ENCODE data around the gene MACROH2A2.
"Not testable (repeated sequence)": the region's sequence is repeated elsewhere in the genome, so short reads cannot be mapped to it uniquely, and the experiment has no call there.

MACROH2A2 gene

GRCh38 chr10:70132098-70133029, 79.7 kb downstream of the MACROH2A2 start, which contains the start of gene AIFM2:
AIFM2 (minus strand) TSS chr10:70132825; CDS start chr10:70124084, 8,741 bp downstream.
- peak; percentile 76 for DNase-seq

- no peak for DNase-seq
Measured at GRCh38 chr10:70135046-70135445, 82.4 kb downstream of the MACROH2A2 start.

DNA sequence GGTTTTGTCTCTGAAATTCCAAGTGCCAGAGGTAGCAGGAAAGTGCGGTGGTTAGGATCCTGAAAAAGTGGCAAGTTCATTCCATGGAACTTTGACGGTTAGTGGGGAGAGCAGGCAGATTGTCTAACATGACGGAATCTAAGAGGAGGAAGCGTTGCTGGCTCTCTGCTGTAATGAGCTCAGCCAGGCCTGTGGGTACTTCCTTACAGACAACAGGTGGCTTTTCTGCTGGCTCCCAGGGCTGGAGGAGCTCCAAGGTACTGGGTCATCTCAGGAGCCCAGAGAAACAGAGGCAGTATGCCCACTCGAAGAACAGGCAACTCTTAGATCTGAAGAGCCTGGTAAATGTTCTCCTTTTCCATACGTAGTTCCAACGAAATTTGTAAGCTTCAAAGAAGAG, 83.0 kb downstream of the MACROH2A2 start:
- no peak for DNase-seq

DNA sequence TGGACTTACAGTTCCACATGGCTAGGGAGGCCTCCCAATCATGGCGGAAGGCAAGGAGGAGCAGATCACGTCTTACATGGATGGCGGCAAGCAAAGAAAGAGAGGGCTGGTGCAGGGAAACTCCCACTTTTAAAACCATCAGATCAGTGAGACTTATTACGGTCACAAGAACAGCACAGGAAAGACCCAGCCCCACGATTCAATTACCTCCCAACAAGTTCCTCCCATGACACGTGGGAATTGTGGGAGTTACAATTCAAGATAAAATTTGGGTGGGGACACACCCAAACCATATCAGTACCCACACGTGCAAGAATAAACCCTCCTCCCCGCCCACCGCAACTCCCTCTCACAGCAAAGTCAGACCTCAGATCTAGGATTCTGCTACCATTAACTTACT, 84.5 kb downstream of the MACROH2A2 start:
- no peak for DNase-seq

DNA sequence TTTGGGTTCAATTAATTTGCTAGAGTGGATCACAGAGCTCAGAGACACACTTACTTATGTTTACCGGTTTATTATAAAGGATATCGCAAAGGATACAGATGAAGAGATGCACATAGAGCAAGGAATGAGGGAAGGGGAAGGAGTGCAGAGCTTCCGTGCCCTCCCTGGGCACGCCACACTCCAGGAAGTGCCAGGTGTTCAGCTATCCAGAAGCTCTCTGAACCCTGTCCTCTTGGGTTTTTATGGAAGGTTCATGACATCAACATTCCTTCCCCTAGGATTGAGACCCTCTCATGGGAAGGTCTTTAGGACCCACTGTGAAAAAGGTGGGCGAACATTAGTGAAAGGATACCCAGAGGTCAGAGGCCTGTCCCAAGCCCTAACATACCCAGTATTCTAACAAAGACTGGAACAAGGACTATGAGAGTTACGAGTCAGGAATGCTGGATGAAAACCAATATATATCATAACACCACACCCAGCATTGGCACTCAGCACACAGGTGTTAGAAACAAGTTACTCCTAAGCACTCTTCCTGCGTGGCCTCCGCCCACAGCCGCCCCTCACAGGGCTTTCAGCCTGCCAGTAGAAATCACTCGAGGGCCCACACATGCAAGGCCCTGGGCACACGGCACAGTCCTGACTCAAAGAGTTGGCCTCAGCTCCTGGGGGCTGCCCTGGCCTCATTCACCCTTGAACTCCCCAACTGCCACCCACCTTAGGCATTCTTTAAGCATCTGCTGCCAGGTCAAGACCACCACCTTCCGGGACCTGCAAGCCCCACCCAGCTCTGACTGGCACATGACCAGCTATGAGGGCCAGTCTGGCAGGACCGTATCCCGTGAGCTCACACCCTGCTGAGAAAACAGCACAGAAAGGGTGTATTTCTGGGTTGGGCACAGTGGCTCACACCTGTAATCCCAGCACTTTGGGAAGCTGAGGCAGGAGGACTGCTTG, 85.6 kb downstream of the MACROH2A2 start:
- DNase-seq, result no peak

DNA sequence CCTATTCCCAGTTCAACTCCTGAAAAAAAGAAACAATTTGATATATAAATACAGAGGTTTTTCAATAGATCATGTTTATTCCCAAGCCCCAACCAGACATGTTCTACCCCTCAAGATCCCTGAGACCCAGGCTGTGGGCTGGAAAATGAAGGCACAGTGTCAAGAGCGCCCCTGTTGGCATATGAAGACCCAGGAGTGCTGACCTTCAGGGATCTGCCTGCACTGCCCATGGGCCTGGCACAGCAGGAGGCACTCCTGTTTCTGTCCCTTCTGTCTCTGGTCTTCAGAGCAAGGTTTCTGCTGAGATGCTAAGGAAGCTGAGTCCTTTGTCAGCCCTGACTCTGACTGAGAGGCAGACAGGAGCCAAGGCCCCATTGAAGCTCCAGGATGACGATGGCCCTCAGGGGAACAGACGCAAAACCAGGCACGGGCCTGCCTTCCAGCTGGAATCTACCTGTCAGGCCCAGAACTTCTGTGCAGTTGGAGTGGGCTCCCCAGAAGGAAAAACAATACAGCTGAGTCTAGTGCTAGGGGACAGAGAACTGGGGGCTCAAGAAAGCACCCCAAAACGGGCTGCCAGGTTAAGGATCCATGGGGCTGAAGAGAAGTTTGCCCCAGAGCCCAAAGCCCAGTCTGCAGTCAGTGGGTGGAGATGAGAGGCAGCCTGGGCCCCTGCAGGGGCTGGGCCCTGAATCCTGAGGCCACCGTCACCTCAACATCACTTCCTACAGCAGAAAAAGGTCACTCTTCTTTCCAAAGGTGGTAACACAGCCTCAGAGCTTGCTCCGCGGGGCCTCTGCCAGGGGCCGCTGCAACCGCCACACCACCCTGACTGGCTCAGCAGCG, 86.7 kb downstream of the MACROH2A2 start:
- no peak for DNase-seq

GRCh38 chr10:70139997-70140250, 87.3 kb downstream of the MACROH2A2 start:
- no peak for DNase-seq

DNA sequence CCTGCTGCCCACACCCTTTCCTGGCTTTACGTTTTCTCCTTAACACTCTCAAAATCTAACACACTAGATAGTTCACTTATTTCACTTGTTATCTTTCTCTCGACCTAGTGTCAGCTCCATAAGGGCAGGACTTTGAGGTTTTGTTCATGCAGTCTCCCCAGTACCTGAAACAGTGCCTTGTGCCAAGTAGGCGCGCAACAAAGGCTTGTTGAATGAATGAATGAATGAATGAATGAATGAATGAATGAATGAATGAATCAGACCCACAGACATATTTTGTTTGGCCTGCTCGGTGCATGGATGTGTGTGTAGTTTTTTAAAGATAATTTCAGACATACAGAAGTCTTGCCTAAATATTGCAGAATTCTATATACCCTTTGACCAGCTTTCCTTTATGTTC, 87.7 kb downstream of the MACROH2A2 start:
- DNase-seq, result no peak

DNA sequence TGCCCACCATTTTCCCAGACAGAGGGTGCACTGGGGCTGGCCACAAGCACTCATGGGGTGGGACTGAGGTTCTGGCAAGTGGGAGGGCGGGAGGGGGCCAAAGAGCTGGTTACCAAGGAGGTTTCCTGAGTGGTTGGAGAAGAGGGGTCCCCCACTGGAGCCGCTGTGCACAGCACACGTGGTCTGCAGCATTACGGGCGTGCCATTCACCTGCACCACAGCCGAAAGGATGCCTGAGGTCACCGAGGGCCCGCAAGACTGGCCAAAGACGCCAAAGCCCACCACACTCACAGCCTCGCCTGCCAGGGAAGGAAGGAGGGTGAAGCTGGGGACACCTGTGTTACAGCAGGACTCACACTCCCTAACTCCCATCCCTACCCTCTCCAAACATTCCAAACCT, 89.9 kb downstream of the MACROH2A2 start:
- DNase-seq, result no peak

DNA sequence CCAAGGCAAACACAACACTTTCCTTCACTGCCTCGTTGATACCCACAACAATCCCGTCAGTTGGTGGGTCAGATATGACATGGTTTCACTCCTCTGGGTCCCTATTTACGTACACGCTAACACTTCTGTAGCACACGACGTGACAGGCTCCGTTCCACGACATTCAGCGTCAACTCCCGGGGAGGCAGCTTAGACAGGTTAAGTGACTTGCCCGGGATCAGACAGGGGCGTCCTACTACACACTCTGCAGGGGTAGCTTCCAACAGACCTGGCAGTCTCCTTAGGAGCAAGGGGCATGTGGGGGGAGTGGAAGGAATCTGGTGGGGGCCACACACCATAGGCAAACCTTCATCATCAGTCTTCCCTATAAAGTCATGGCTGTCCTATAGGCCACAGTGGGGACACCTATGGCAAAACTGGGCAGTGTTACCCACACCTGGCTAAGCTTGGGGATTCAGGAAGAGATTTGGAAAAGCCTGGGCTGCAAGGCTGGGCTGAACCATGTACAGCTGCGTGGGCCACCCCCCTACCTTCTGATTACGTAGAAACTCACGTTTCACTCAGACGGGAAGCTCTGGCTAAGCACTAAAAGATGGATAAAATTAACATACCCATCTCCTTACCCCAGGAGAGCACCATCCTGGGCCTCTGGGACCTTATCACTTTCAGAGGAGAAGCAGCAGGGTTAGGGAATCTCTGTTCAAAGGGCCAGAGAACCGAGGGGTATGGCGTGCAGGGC, 91.9 kb downstream of the MACROH2A2 start:
- no peak for DNase-seq

- no peak for DNase-seq
Measured at GRCh38 chr10:70145166-70145665, 92.6 kb downstream of the MACROH2A2 start.

GRCh38 chr10:70145666-70146488, 93.2 kb downstream of the MACROH2A2 start:
- DNase-seq, result peak; percentile 87

DNA sequence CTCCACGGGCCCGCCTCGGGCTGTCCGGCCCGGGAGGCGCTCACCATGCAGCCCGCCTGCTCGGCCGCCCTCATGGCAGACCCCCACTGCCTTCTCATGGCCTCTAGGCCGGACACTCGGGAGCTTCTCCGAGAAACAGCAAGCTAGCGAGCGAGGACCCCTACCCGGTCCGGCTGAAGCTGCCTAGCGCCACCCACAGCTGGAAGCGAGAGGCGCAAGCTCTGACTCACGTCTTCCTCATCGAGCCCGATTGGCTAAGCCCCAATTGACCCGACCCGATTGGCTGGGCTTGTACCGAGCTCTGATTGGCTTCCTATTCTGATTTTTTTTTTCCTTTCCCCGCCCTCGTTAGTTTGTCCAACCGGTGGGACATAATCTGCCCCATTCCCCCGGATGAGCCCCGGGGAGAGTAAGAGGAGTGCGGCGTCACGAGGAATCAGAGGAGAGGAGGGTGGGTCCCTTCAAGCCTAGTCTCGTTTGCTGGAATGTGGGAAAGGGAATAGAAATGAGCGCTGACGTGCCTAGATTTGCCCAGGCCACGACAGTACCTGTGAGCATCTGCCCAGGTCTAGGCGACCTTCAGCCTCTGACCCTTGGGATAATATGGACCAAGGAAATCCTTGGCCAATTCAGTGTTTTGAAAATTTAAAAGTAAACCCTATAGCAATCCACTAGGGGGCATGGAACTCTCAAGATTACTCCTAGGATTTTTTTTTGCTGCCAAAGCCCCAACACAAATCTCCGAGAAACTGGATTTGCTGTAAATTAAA, 94.0 kb downstream of the MACROH2A2 start, which contains the start of gene TYSND1:
Gene TYSND1 (minus strand): TSS at position 212 of the 770 bp plus-strand sequence. CDS start 114 bp downstream, at position 98.
- DNase-seq, result peak; percentile 100

DNA sequence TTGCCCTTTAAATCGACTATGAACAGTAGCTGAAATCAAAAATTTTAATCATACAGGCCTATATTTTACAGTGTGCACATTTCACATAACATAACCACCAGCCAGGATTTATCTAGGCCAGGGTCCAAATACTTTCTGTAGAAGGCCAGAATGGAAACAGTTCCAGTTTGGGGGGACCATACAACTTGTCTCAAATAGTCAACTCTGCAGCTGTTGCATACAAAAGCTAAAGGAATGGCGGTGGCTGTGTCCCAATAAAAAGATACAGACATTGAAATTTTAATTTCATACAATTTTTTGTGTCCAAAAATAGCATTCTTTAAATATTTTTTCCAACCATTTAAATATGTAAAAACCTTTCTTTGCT, 94.6 kb downstream of the MACROH2A2 start:
- DNase-seq, result no peak

GRCh38 chr10:70148516-70148915, 95.9 kb downstream of the MACROH2A2 start:
- DNase-seq, result no peak

GRCh38 chr10:70155255-70155838, 102.7 kb downstream of the MACROH2A2 start:
- DNase-seq, result no peak

DNA sequence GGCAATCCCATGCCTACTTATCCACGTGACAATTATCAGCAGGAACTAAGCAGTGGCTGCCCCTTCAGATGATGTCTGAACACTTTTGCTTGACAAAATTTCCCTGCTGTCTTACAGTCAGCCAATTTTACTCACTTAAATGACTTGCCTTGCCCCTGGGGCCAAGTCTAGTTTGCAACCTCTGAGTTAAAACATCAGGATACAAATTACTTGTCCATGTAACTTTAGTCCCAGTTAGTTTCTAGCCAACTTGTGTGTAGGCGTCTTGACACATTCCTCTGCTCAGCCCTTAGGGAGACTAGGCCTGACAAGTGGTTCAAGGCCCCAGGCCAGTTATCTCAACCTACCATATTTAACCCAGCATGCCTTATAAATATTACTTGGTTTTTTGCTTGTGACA, 105.5 kb downstream of the MACROH2A2 start:
- DNase-seq, result no peak

DNA sequence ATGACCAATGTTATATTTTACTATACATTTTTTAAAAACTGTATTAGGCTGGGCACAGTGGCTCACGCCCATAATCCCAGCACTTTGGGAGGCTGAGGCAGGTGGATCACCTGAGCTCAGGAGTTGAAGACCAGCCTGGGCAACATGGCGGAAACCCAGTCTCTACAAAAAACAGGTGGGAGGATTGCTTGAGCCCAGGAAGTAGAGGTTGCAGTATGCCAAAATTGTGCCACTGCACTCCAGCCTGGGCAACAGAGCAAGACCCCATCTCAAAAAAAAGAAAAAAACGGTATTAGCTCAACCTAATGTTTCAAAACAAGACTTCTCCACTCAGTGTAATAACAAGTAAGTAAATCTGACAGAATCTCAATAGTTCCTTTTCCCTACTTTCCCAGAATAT, 106.7 kb downstream of the MACROH2A2 start:
- DNase-seq, result not testable (repeated sequence)

DNA sequence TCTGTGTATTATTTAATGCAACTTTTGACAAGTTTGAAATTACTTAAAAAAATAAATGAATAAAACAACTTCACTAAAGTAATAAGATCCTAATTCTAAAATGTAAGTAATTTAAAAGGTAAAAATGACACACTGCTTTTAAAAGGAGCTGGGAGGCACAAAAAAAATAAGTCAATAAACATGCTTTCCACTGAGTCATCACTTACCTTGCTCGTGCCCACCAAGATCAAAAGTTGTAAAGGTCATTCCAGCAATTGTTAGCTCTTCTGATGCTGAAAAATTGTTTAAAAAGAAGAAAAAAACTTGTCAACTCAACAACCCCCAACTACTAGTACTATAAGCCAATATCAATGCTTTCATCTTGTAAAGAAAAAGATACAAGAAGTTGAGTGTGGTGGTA, 108.2 kb downstream of the MACROH2A2 start:
- DNase-seq, result no peak
